Sigmoid colon (tissue), 7 donors: ENCODE results near the gene TMEM254. TPM values are rescaled to one million over a fixed set of nuclear protein-coding genes. Genes with fewer than 3 reads are reported as not detected.
"Not testable (repeated sequence)": the region's sequence is repeated elsewhere in the genome, so short reads cannot be mapped to it uniquely, and the experiment has no call there.

ENCODE experiments used
- DNase-seq: peaks from one replicate; pipeline ENCODE4 v3.0.0-alpha.2; 2019
- H3K27ac ChIP-seq, 4 donors: fragments of 200-600 bp; sonication (generic); one replicate each; pipeline ENCODE4 v1.5.1; 2016 to 2019; ENCODE audit warnings: mild to moderate bottlenecking in 1 of 4
- H3K27me3 ChIP-seq, 3 donors: fragments of 200-600 bp; sonication (generic); one replicate each; pipeline ENCODE4 v1.5.1; 2019; ENCODE audit warnings: mild to moderate bottlenecking in 1 of 3
- H3K36me3 ChIP-seq, 4 donors: fragments of 200-600 bp; sonication (generic); one replicate each; pipeline ENCODE4 v1.5.1; 2016 to 2019
- H3K4me1 ChIP-seq, 4 donors: fragments of 200-600 bp; sonication (generic); one replicate each; pipeline ENCODE4 v1.5.1; 2017 to 2019
- H3K4me3 ChIP-seq, 4 donors: fragments of 200-600 bp; sonication (generic); one replicate each; pipeline ENCODE4 v1.5.1; 2017 to 2019; ENCODE audit warnings: mild to moderate bottlenecking in 2 of 4, moderate library complexity in 1 of 4
- H3K9me3 ChIP-seq, 4 donors: fragments of 200-600 bp in 3 of 4; sonication (generic) in 3 of 4; one replicate each; pipeline versions ENCODE4 v1.5.1 to v1.6.1; 2013 to 2019
- CTCF ChIP-seq, 4 experiments: fragments of 450-650 bp in 3 of 4; fragments of 200-600 bp in 1 of 4; IDR thresholded peaks; one replicate each; pipeline ENCODE4 v1.5.1; 2016 to 2019; ENCODE audit warnings: antibody characterized with exemption in 4 of 4, mild to moderate bottlenecking in 3 of 4, moderate library complexity in 2 of 4
- EP300 ChIP-seq, 4 donors: sonication (generic); formaldehyde crosslinking; IDR thresholded peaks; one replicate each; pipeline ENCODE4 v1.6.1; 2017; ENCODE audit warnings: antibody characterized with exemption in 4 of 4
- POLR2A ChIP-seq, 2 donors: fragments of 450-650 bp; IDR thresholded peaks; one replicate each; pipeline ENCODE4 v1.6.1; 2016; ENCODE audit warnings: antibody characterized with exemption in 2 of 2, mild to moderate bottlenecking in 2 of 2, moderate library complexity in 2 of 2
- POLR2AphosphoS5 ChIP-seq, 4 donors: sonication (generic); formaldehyde crosslinking; IDR thresholded peaks; one replicate each; pipeline ENCODE4 v1.6.1; 2017; ENCODE audit warnings: antibody characterized with exemption in 4 of 4
- WGBS, 2 donors: extraction: QIAGEN DNeasy Blood & Tissue Kit; methylation state at CpG; one replicate each; pipeline ENCODE4 v1.1.7; 2013; 5-methylcytosine and 5-hydroxymethylcytosine counted together
- intact Hi-C: fragments of 100-400 bp; cut with DNase I; formaldehyde crosslinking; loops from one replicate; pipeline ENCODE4 v1.15.1; 2023
- polyA plus RNA-seq, 3 donors: library from polyadenylated mRNA; stranded (reverse); fragments of 200-250 nt; gene quantifications; one replicate each; pipeline ENCODE4 v1.2.3, GENCODE V29; 2013
- total RNA-seq, 4 donors: library from RNA; depleted of rRNA; stranded (reverse); fragments of >200 nt; gene quantifications; one replicate each; pipeline ENCODE4 v1.1.0, GENCODE V29; 2016
- donor health status: healthy with polysubstance abuse.
- donor health status: Bipolar disorder and iron deficiency.
- donor health status: healthy.

TMEM254 gene
- total and polyA plus RNA-seq, 7 donors, result 11.4 to 18.0 (median 13.6) TPM

GRCh38 chr10:80094231-80094630 lies 15.8 kb downstream of the TMEM254 start:
- WGBS, 2 donors, result 68 to 73% methylated on average over 2 of the region's 2 CpGs
- peaks cover 0 to 16% (median 0%) of the 10 kb centered on the region in 4 donors for H3K36me3 ChIP-seq
- TF ChIP-seq POLR2AphosphoS5 (IDR thresholded peaks at IDR 0.05) (no peak), CTCF (IDR thresholded peaks at IDR 0.05) (no peak), POLR2A (IDR thresholded peaks at IDR 0.05) (no peak), EP300 (IDR thresholded peaks at IDR 0.05) (no peak)
- no peak overlapping the region for H3K4me3 ChIP-seq
- intact Hi-C loops, result no loop called here
- no peak for DNase-seq
- no peaks in the 10 kb centered on the region for H3K27me3 ChIP-seq
- H3K4me1 ChIP-seq, result no peaks in the 10 kb centered on the region
- no peak overlapping the region for H3K27ac ChIP-seq
- no peaks in the 10 kb centered on the region for H3K9me3 ChIP-seq

- WGBS, 2 donors, result 92 to 96% methylated on average over 2 of the region's 2 CpGs
- H3K27ac ChIP-seq, intact Hi-C loops, H3K9me3 ChIP-seq, DNase-seq, H3K36me3 ChIP-seq, H3K27me3 ChIP-seq, H3K4me3 ChIP-seq, H3K4me1 ChIP-seq: not testable (repeated sequence)
These were observed 19.8 kb downstream of the TMEM254 start for GRCh38 chr10:80098272-80098671.

GRCh38 chr10:80099295-80099694 lies 20.8 kb downstream of the TMEM254 start:
- 81 to 87% methylated on average over 8 of the region's 8 CpGs for WGBS, 2 donors
- H3K4me3 ChIP-seq, H3K9me3 ChIP-seq, H3K27me3 ChIP-seq, H3K27ac ChIP-seq, H3K4me1 ChIP-seq, intact Hi-C loops, H3K36me3 ChIP-seq, DNase-seq: not testable (repeated sequence)

GRCh38 chr10:80100116-80100515 lies 21.7 kb downstream of the TMEM254 start:
- TF ChIP-seq CTCF (IDR thresholded peaks at IDR 0.05) (no peak), POLR2AphosphoS5 (IDR thresholded peaks at IDR 0.05) (no peak), POLR2A (IDR thresholded peaks at IDR 0.05) (no peak), EP300 (IDR thresholded peaks at IDR 0.05) (no peak)
- H3K4me3 ChIP-seq, result no peak overlapping the region
- no peak for DNase-seq
- no peaks in the 10 kb centered on the region for H3K9me3 ChIP-seq
- H3K27me3 ChIP-seq, result no peaks in the 10 kb centered on the region
- no peak overlapping the region for H3K27ac ChIP-seq
- no peaks in the 10 kb centered on the region for H3K4me1 ChIP-seq
- intact Hi-C loops, result no loop called here
- 94 to 95% methylated on average over 9 of the region's 9 CpGs for WGBS, 2 donors
- no peaks in the 10 kb centered on the region for H3K36me3 ChIP-seq

- intact Hi-C loops, result no loop called here
- no peaks in the 10 kb centered on the region for H3K4me1 ChIP-seq
- no peaks in the 10 kb centered on the region for H3K36me3 ChIP-seq
- no peaks in the 10 kb centered on the region for H3K27me3 ChIP-seq
- no peak overlapping the region for H3K4me3 ChIP-seq
- TF ChIP-seq POLR2AphosphoS5 (IDR thresholded peaks at IDR 0.05) (no peak), CTCF (IDR thresholded peaks at IDR 0.05) (no peak), POLR2A (IDR thresholded peaks at IDR 0.05) (no peak), EP300 (IDR thresholded peaks at IDR 0.05) (no peak)
- 82 to 85% methylated on average over 15 of the region's 15 CpGs for WGBS, 2 donors
- H3K9me3 ChIP-seq, result no peaks in the 10 kb centered on the region
- H3K27ac ChIP-seq, result no peak overlapping the region
- DNase-seq, result no peak
These were observed 22.6 kb downstream of the TMEM254 start for GRCh38 chr10:80100861-80101695.
